Esophagus squamous epithelium (tissue), 5 donors: ENCODE data around the gene CD180. TPM values are rescaled to one million over a fixed set of nuclear protein-coding genes. Genes with fewer than 3 reads are reported as not detected.

Source experiments
- DNase-seq: peaks from one replicate; lab custom pipeline; 2025; lab: John Stamatoyannopoulos, UW
- H3K27ac ChIP-seq, 4 donors: fragments of 200-600 bp; sonication (generic); one replicate each; pipeline ENCODE4 v1.5.1; 2016 to 2019; ENCODE audit warnings: mild to moderate bottlenecking in 1 of 4
- H3K27me3 ChIP-seq, 4 donors: fragments of 200-600 bp; sonication (generic); 1 replicate in 3 of 4; 2 replicates in 1 of 4; pipeline versions ENCODE4 v1.5.1 to v1.6.0; 2017 to 2021; ENCODE audit warnings: antibody characterized with exemption in 1 of 4
- H3K36me3 ChIP-seq, 3 donors: fragments of 200-600 bp; sonication (generic); one replicate each; pipeline ENCODE4 v1.5.1; 2016 to 2019
- H3K4me1 ChIP-seq, 3 donors: fragments of 200-600 bp; sonication (generic); one replicate each; pipeline ENCODE4 v1.5.1; 2017 to 2019
- H3K4me3 ChIP-seq, 4 donors: fragments of 200-600 bp; sonication (generic); 1 replicate in 3 of 4; 2 replicates in 1 of 4; pipeline ENCODE4 v1.5.1; 2016 to 2019; ENCODE audit warnings: mild to moderate bottlenecking in 2 of 4, moderate library complexity in 1 of 4
- H3K9me3 ChIP-seq, 3 donors: fragments of 200-600 bp; sonication (generic); one replicate each; pipeline ENCODE4 v1.5.1; 2016 to 2019
- CTCF ChIP-seq, 6 experiments: fragments of 450-650 bp in 4 of 6; fragments of 200-600 bp in 2 of 6; sonication (generic) in 2 of 6; IDR thresholded peaks; one replicate each; pipeline ENCODE4 v1.5.1; 2016 to 2019; ENCODE audit warnings: antibody characterized with exemption in 6 of 6, mild to moderate bottlenecking in 4 of 6, moderate library complexity in 4 of 6
- POLR2A ChIP-seq, 4 donors: fragments of 450-650 bp; IDR thresholded peaks; one replicate each; pipeline ENCODE4 v1.6.1; 2017; ENCODE audit warnings: antibody characterized with exemption in 4 of 4, mild to moderate bottlenecking in 4 of 4, moderate library complexity in 3 of 4
- WGBS, 2 donors: methylation state at CpG; one replicate each; pipeline ENCODE4 v1.1.5; 2018; 5-methylcytosine and 5-hydroxymethylcytosine counted together
- intact Hi-C: fragments of 100-400 bp; cut with DNase I; formaldehyde crosslinking; loops from one replicate; pipeline ENCODE4 v1.15.0; 2022
- total RNA-seq, 4 donors: library from RNA; depleted of rRNA; stranded (reverse); fragments of >200 nt; gene quantifications; one replicate each; pipeline ENCODE4 v1.1.0, GENCODE V29; 2016
- donor health status: DM: yes; HTN: yes; CAD: no.

The CD180 gene
- total RNA-seq, 4 donors from 2014 or later = 0.13 to 1.3 (median 0.95) TPM; not detected in 1

GRCh38 chr5:67183859-67184258 is 12.7 kb downstream of the CD180 start:
- 96 to 97% methylated on average over 3 of the region's 3 CpGs for WGBS, 2 donors
- TF ChIP-seq CTCF (IDR thresholded peaks at IDR 0.05) = no peak
- TF ChIP-seq POLR2A (IDR thresholded peaks at IDR 0.05) = no peak
- no peak for DNase-seq
- no peaks in the 10 kb centered on the region for H3K27me3 ChIP-seq
- intact Hi-C loops = no loop called here
- H3K4me1 ChIP-seq = peaks cover 3 to 15% (median 9%) of the 10 kb centered on the region in 3 donors
- H3K9me3 ChIP-seq = no peaks in the 10 kb centered on the region
- H3K27ac ChIP-seq = no peak overlapping the region
- H3K36me3 ChIP-seq = no peaks in the 10 kb centered on the region
- H3K4me3 ChIP-seq = no peak overlapping the region

GRCh38 chr5:67182301-67182790 is 14.3 kb downstream of the CD180 start:
- H3K4me1 ChIP-seq = peaks cover 3 to 15% (median 9%) of the 10 kb centered on the region in 3 donors
- peak overlapping the region; percentile 18 to 62 (median 44) for H3K27ac ChIP-seq
- no peak overlapping the region for H3K4me3 ChIP-seq
- DNase-seq = no peak
- intact Hi-C loops = no loop called here
- H3K9me3 ChIP-seq = peaks cover 0 to 3% (median 0%) of the 10 kb centered on the region in 3 donors
- no peaks in the 10 kb centered on the region for H3K27me3 ChIP-seq
- 15 to 30% methylated on average over 2 to 5 of the region's 6 CpGs for WGBS, 2 donors
- TF ChIP-seq CTCF (IDR thresholded peaks at IDR 0.05) (no peak), POLR2A (IDR thresholded peaks at IDR 0.05) (no peak)
- no peaks in the 10 kb centered on the region for H3K36me3 ChIP-seq

DNA sequence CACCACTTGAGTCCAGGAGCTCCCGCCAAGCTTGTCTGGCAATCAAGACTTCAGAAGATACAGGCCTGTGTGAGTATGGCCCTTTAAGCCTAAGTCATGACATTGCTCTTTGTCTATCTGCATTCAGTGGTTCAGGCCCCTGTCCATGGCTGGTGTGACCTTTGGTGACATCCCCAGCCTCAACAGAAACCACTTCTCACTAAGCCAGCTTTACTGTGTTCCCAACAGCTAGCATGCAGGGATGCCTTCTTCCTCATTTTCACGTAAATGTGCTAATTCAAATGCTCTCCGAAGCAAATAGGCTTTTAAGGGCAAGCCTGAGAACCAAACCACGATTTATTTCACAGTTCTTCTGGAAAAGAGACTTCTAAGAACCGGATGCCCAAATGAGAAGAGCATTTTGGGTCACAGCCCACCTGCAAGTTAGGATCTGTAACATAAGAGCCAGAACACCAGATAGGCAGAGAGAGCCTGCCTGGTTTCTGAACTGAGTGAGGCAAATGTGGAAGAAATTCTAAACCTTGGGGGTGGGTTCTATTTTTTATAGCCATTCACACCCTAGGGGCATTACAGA is 14.9 kb downstream of the CD180 start:
- H3K9me3 ChIP-seq = peaks cover 0 to 9% (median 0%) of the 10 kb centered on the region in 3 donors
- WGBS, 2 donors = 53 to 67% methylated on average over 5 of the region's 5 CpGs
- H3K4me3 ChIP-seq = no peak overlapping the region
- no peaks in the 10 kb centered on the region for H3K36me3 ChIP-seq
- H3K4me1 ChIP-seq = peaks cover 3 to 15% (median 9%) of the 10 kb centered on the region in 3 donors
- no peak for DNase-seq
- TF ChIP-seq CTCF (IDR thresholded peaks at IDR 0.05) (no peak), POLR2A (IDR thresholded peaks at IDR 0.05) (no peak)
- intact Hi-C loops = no loop called here
- H3K27ac ChIP-seq = peak overlapping the region in 3 of 4 donors; percentile 36 to 62 (median 56)
- no peaks in the 10 kb centered on the region for H3K27me3 ChIP-seq

- WGBS, 2 donors = 84 to 92% methylated on average over 5 of the region's 5 CpGs
- Histone ChIP-seq H3K27me3 (no peaks in the 10 kb centered on the region), H3K4me3 (no peak overlapping the region), H3K9me3 (peaks cover 0 to 11% (median 0%) of the 10 kb centered on the region in 3 donors), H3K4me1 (peaks cover 3 to 15% (median 9%) of the 10 kb centered on the region in 3 donors), H3K27ac (no peak overlapping the region), H3K36me3 (no peaks in the 10 kb centered on the region)
- TF ChIP-seq POLR2A (IDR thresholded peaks at IDR 0.05) (no peak), CTCF (IDR thresholded peaks at IDR 0.05) (no peak)
- DNase-seq = no peak
- intact Hi-C loops = no loop called here
Observed at GRCh38 chr5:67179697-67180361, 16.8 kb downstream of the CD180 start.

DNA sequence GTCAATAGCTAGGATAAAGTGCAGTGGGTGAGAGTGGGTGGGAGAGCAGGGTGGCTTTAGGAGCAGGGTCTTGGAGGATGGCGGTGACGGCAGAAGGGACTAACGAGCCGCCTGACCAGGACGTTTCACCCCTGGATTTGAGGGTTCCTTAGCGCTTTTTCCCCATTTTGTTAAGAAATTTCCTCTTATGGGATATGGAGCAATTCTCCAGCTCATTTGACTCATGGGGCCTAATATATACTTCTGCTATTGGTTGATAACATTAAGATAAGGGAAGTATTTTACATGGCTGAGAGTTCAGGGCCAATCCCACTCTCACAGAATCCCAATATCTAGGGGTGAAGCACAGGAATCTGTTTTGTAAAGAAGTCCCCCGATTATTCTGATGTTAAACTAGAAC is 17.6 kb downstream of the CD180 start:
- WGBS, 2 donors = 92 to 98% methylated on average over 7 of the region's 7 CpGs

More for the DNA sequence above, 17.6 kb downstream of the CD180 start:
- intact Hi-C loops = no loop called here
- Histone ChIP-seq H3K9me3 (peaks cover 0 to 11% (median 0%) of the 10 kb centered on the region in 3 donors), H3K36me3 (no peaks in the 10 kb centered on the region), H3K4me3 (no peak overlapping the region), H3K27ac (no peak overlapping the region), H3K4me1 (peaks cover 3 to 15% (median 9%) of the 10 kb centered on the region in 3 donors), H3K27me3 (no peaks in the 10 kb centered on the region)
- no peak for DNase-seq
- TF ChIP-seq CTCF (IDR thresholded peaks at IDR 0.05) (no peak), POLR2A (IDR thresholded peaks at IDR 0.05) (no peak)
